Immature natural killer cell (primary cell): ENCODE data around the gene PTRH2. TPM values are rescaled to one million over a fixed set of nuclear protein-coding genes. Genes with fewer than 3 reads are reported as not detected.
"Not testable (repeated sequence)": the region's sequence is repeated elsewhere in the genome, so short reads cannot be mapped to it uniquely, and the experiment has no call there.

ENCODE experiments used
- DNase-seq, 3 donors: peaks; one replicate each; pipeline ENCODE4 v3.0.0; 2022; ENCODE audit warnings: mixed read lengths in 1 of 3
- H3K27ac Mint-ChIP-seq, 6 donors: one replicate each; pipeline ENCODE4 v1.8.0; 2020; ENCODE audit warnings: mixed read lengths in 6 of 6, mild to moderate bottlenecking in 5 of 6, inconsistent platforms in 4 of 6, moderate library complexity in 3 of 6
- H3K27me3 Mint-ChIP-seq, 3 donors: one replicate each; pipeline ENCODE4 v1.8.0; 2020 to 2021; ENCODE audit warnings: low read depth in 3 of 3, mild to moderate bottlenecking in 3 of 3, mixed read lengths in 3 of 3, moderate library complexity in 3 of 3, inconsistent platforms in 1 of 3
- H3K36me3 Mint-ChIP-seq, 3 donors: one replicate each; pipeline ENCODE4 v1.8.0; 2020; ENCODE audit warnings: mixed read lengths in 3 of 3, inconsistent platforms in 2 of 3, mild to moderate bottlenecking in 2 of 3
- H3K4me1 Mint-ChIP-seq, 2 donors: one replicate each; pipeline ENCODE4 v1.8.0; 2020; ENCODE audit warnings: inconsistent platforms in 2 of 2, mild to moderate bottlenecking in 2 of 2, mixed read lengths in 2 of 2, moderate library complexity in 1 of 2
- H3K4me3 Mint-ChIP-seq, 5 donors: one replicate each; pipeline ENCODE4 v1.8.0; 2020; ENCODE audit warnings: mild to moderate bottlenecking in 5 of 5, mixed read lengths in 5 of 5, inconsistent platforms in 3 of 5, moderate library complexity in 3 of 5
- H3K9me3 Mint-ChIP-seq, 6 donors: one replicate each; pipeline ENCODE4 v1.8.0; 2020; ENCODE audit warnings: mild to moderate bottlenecking in 6 of 6, mixed read lengths in 6 of 6, inconsistent platforms in 4 of 6, moderate library complexity in 3 of 6
- polyA plus RNA-seq, 3 donors: library from polyadenylated mRNA; unstranded; fragments of 300-500 nt; fragmentation: Illumina TruSeq; gene quantifications; one replicate each; pipeline ENCODE4 v1.2.3, GENCODE V29; 2021

Gene PTRH2
- polyA plus RNA-seq: 10 to 100 TPM in 2 of 3 donors, 1 to 10 TPM in 1; 6.0 to 20.7 (median 13.5) TPM

- H3K9me3 Mint-ChIP-seq: no peaks in the 10 kb centered on the region
- peak within 1 kb of the TSS; percentile 95 to 100 (median 98) for H3K4me3 Mint-ChIP-seq
- H3K27ac Mint-ChIP-seq: peak within 1 kb of the TSS; percentile 96 to 100 (median 99)
- peaks cover 52 to 80% of the 10 kb centered on the region in 2 donors for H3K4me1 Mint-ChIP-seq
- DNase-seq: peak; percentile 87 to 89 (median 89)
- peaks cover 0 to 4% (median 0%) of the 10 kb centered on the region in 3 donors for H3K36me3 Mint-ChIP-seq
- peaks cover 4 to 17% (median 9%) of the 10 kb centered on the region in 3 donors for H3K27me3 Mint-ChIP-seq
Observed at GRCh38 chr17:59707149-59707970, at the start of gene PTRH2, which contains the start of gene VMP1. TSS of gene PTRH2 (minus strand) at chr17:59707430. CDS start at chr17:59697978, 9,452 bp downstream. TSS of gene VMP1 (plus strand) at chr17:59707654. CDS start at chr17:59731447, 23,793 bp downstream.

GRCh38 chr17:59756236-59756818 lies 49.1 kb upstream of the PTRH2 start:
- peaks cover 9 to 34% (median 20%) of the 10 kb centered on the region in 3 donors for H3K36me3 Mint-ChIP-seq
- peaks cover 5 to 24% of the 10 kb centered on the region in 2 donors for H3K4me1 Mint-ChIP-seq
- no peak overlapping the region for H3K4me3 Mint-ChIP-seq
- peaks cover 0 to 6% (median under 1%) of the 10 kb centered on the region in 6 donors for H3K9me3 Mint-ChIP-seq
- H3K27ac Mint-ChIP-seq: peak overlapping the region in 2 of 6 donors; percentile 20 to 36
- no peak for DNase-seq
- H3K27me3 Mint-ChIP-seq: peaks cover 0 to 2% (median 0%) of the 10 kb centered on the region in 3 donors

- peaks cover 8 to 27% (median 13%) of the 10 kb centered on the region in 3 donors for H3K36me3 Mint-ChIP-seq
- not testable (repeated sequence) for H3K4me3 Mint-ChIP-seq, DNase-seq, H3K27me3 Mint-ChIP-seq, H3K9me3 Mint-ChIP-seq
- H3K4me1 Mint-ChIP-seq: peaks cover 5 to 24% of the 10 kb centered on the region in 2 donors
- peak overlapping the region in 1 of 6 donors; percentile 46 for H3K27ac Mint-ChIP-seq
Observed at GRCh38 chr17:59755069-59755468, 47.8 kb upstream of the PTRH2 start.

- peaks cover 0 to 3% (median under 1%) of the 10 kb centered on the region in 6 donors for H3K9me3 Mint-ChIP-seq
Observed at GRCh38 chr17:59754552-59754951, 47.3 kb upstream of the PTRH2 start.

GRCh38 chr17:59753522-59754467 lies 46.6 kb upstream of the PTRH2 start:
- H3K27ac Mint-ChIP-seq: peak overlapping the region in 1 of 6 donors; percentile 54
- H3K27me3 Mint-ChIP-seq: no peaks in the 10 kb centered on the region
- peaks cover 5 to 18% of the 10 kb centered on the region in 2 donors for H3K4me1 Mint-ChIP-seq
- peak; percentile 57 to 69 (median 65) for DNase-seq
- H3K9me3 Mint-ChIP-seq: no peaks in the 10 kb centered on the region
- peaks cover 0 to 19% (median 4%) of the 10 kb centered on the region in 3 donors for H3K36me3 Mint-ChIP-seq
- H3K4me3 Mint-ChIP-seq: peak overlapping the region in 4 of 5 donors; percentile 2 to 58 (median 26)

More at GRCh38 chr17:59754552-59754951, 47.3 kb upstream of the PTRH2 start:
- H3K4me3 Mint-ChIP-seq: no peak overlapping the region
- peaks cover 5 to 22% of the 10 kb centered on the region in 2 donors for H3K4me1 Mint-ChIP-seq
- DNase-seq: no peak
- no peaks in the 10 kb centered on the region for H3K27me3 Mint-ChIP-seq
- peaks cover 3 to 22% (median 9%) of the 10 kb centered on the region in 3 donors for H3K36me3 Mint-ChIP-seq
- peak overlapping the region in 2 of 6 donors; percentile 21 to 46 for H3K27ac Mint-ChIP-seq

- Mint-ChIP-seq H3K4me1 (peaks cover 5 to 18% of the 10 kb centered on the region in 2 donors), H3K36me3 (peaks cover 0 to 11% (median 4%) of the 10 kb centered on the region in 3 donors), H3K4me3 (no peak overlapping the region), H3K27me3 (no peaks in the 10 kb centered on the region), H3K27ac (no peak overlapping the region), H3K9me3 (no peaks in the 10 kb centered on the region)
- no peak for DNase-seq
Observed at GRCh38 chr17:59752922-59753321, 45.7 kb upstream of the PTRH2 start.

- H3K27ac Mint-ChIP-seq: peak overlapping the region in 1 of 6 donors; percentile 60
- no peaks in the 10 kb centered on the region for H3K27me3 Mint-ChIP-seq
- H3K4me3 Mint-ChIP-seq: no peak overlapping the region
- peaks cover 5 to 18% of the 10 kb centered on the region in 2 donors for H3K4me1 Mint-ChIP-seq
- DNase-seq: no peak
- no peaks in the 10 kb centered on the region for H3K9me3 Mint-ChIP-seq
- peaks cover 0 to 8% (median 4%) of the 10 kb centered on the region in 3 donors for H3K36me3 Mint-ChIP-seq
Observed at GRCh38 chr17:59752446-59752845, 45.2 kb upstream of the PTRH2 start.

- Mint-ChIP-seq H3K27me3 (no peaks in the 10 kb centered on the region), H3K9me3 (no peaks in the 10 kb centered on the region), H3K4me1 (peaks cover 5 to 18% of the 10 kb centered on the region in 2 donors), H3K4me3 (no peak overlapping the region), H3K27ac (peak overlapping the region in 1 of 6 donors; percentile 60), H3K36me3 (peaks cover 0 to 7% (median 4%) of the 10 kb centered on the region in 3 donors)
- DNase-seq: no peak
Observed at GRCh38 chr17:59751955-59752413, 44.8 kb upstream of the PTRH2 start.

GRCh38 chr17:59748591-59748990 lies 41.4 kb upstream of the PTRH2 start:
- Mint-ChIP-seq H3K4me3 (no peak overlapping the region), H3K4me1 (peaks cover 2 to 4% of the 10 kb centered on the region in 2 donors), H3K27ac (no peak overlapping the region), H3K36me3 (peaks cover 0 to 4% (median 3%) of the 10 kb centered on the region in 3 donors), H3K27me3 (peaks cover 0 to 2% (median 0%) of the 10 kb centered on the region in 3 donors), H3K9me3 (no peaks in the 10 kb centered on the region)
- no peak for DNase-seq

- H3K36me3 Mint-ChIP-seq: peaks cover 0 to 11% (median 11%) of the 10 kb centered on the region in 3 donors
- no peak overlapping the region for H3K27ac Mint-ChIP-seq
- H3K4me1 Mint-ChIP-seq: no peaks in the 10 kb centered on the region
- H3K9me3 Mint-ChIP-seq: no peaks in the 10 kb centered on the region
- peaks cover 0 to 2% (median 0%) of the 10 kb centered on the region in 3 donors for H3K27me3 Mint-ChIP-seq
- peak in 2 of 3 donors; percentile 6 to 14 for DNase-seq
- H3K4me3 Mint-ChIP-seq: no peak overlapping the region
Observed at GRCh38 chr17:59746849-59747445, 39.7 kb upstream of the PTRH2 start.

- H3K27ac Mint-ChIP-seq: peak overlapping the region in 1 of 6 donors; percentile 23
- H3K9me3 Mint-ChIP-seq: no peaks in the 10 kb centered on the region
- H3K4me1 Mint-ChIP-seq: no peaks in the 10 kb centered on the region
- H3K27me3 Mint-ChIP-seq: peaks cover 0 to 2% (median 0%) of the 10 kb centered on the region in 3 donors
- H3K36me3 Mint-ChIP-seq: peaks cover 0 to 18% (median 11%) of the 10 kb centered on the region in 3 donors
- no peak overlapping the region for H3K4me3 Mint-ChIP-seq
- no peak for DNase-seq
Observed at GRCh38 chr17:59745040-59745439, 37.8 kb upstream of the PTRH2 start.

GRCh38 chr17:59743842-59744241 lies 36.6 kb upstream of the PTRH2 start:
- Mint-ChIP-seq H3K27me3 (peaks cover 0 to 2% (median 0%) of the 10 kb centered on the region in 3 donors), H3K36me3 (peaks cover 0 to 18% (median 11%) of the 10 kb centered on the region in 3 donors), H3K4me3 (no peak overlapping the region), H3K27ac (no peak overlapping the region), H3K4me1 (no peaks in the 10 kb centered on the region), H3K9me3 (no peaks in the 10 kb centered on the region)
- DNase-seq: no peak
